Large intestine (tissue), 3 donors: ENCODE measurements around the gene ARFGEF3. TPM values are rescaled to one million over a fixed set of nuclear protein-coding genes. Genes with fewer than 3 reads are reported as not detected.

Source experiments
- DNase-seq, 2 donors: peaks; one replicate each; pipeline versions ENCODE4 v3.0.0 to v3.0.0-alpha.2; 2013
- H3K27ac ChIP-seq: one replicate; pipeline ENCODE4 v1.5.1; 2013; ENCODE audit warnings: low read length
- H3K27me3 ChIP-seq: 2 replicates; pipeline ENCODE4 v1.6.1; 2013; ENCODE audit warnings: low read length; ENCODE audit not compliant: control insufficient read depth, insufficient read depth
- H3K36me3 ChIP-seq: 2 replicates; pipeline ENCODE4 v1.6.1; 2013; ENCODE audit warnings: low read length; ENCODE audit not compliant: control insufficient read depth, insufficient read depth
- H3K4me1 ChIP-seq: one replicate; pipeline ENCODE4 v1.6.1; 2013; ENCODE audit warnings: low read length; ENCODE audit not compliant: control insufficient read depth, insufficient read depth
- H3K4me3 ChIP-seq: one replicate; pipeline ENCODE4 v1.5.1; 2013; ENCODE audit warnings: low read length
- H3K9me3 ChIP-seq: one replicate; pipeline ENCODE4 v1.6.1; 2013; ENCODE audit warnings: mild to moderate bottlenecking, low read depth, low read length, moderate library complexity; ENCODE audit not compliant: control insufficient read depth
- WGBS: methylation state at CpG from one replicate; pipeline ENCODE4 v1.1.5; 2013; ENCODE audit warnings: low lambda C conversion rate; ENCODE audit not compliant: insufficient coverage; 5-methylcytosine and 5-hydroxymethylcytosine counted together
- polyA plus RNA-seq: library from polyadenylated mRNA; unstranded; fragments of 120-200 nt; gene quantifications from one replicate; pipeline ENCODE4 v1.2.1, GENCODE V29; 2013

Gene ARFGEF3
- polyA plus RNA-seq, 1 donor: 7.3 TPM

DNA sequence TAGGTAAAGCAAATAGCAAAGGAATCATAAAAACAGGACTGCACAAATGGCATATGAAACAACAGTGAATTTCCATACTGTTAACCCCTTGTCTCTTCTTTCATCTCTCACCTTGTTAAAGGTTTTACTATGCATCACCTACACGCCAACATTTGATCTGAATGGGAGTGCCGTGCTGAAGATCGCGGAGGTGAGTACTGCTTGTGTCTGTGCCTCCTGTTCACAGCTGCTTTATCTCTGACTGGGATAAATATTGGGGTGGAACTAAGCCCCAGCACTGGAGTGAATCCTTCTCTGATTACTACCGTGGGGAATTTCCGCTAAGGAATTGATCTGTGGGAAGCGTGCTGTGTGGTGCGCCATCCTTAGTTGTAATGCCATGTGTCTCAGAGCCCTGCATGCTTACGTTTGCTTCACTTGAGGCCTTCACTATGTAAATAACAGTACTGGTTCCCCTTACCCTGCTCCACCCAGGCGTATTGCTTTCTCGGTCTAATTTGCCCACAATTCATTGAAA, 68.0 kb downstream of the ARFGEF3 start:
- Histone ChIP-seq H3K9me3 (no peaks in the 10 kb centered on the region), H3K36me3 (no peaks in the 10 kb centered on the region), H3K4me3 (no peak overlapping the region), H3K4me1 (peaks cover 20% of the 10 kb centered on the region), H3K27ac (no peak overlapping the region), H3K27me3 (no peaks in the 10 kb centered on the region)
- WGBS: 83% methylated on average over 5 of the region's 11 CpGs
- DNase-seq: no peak

DNA sequence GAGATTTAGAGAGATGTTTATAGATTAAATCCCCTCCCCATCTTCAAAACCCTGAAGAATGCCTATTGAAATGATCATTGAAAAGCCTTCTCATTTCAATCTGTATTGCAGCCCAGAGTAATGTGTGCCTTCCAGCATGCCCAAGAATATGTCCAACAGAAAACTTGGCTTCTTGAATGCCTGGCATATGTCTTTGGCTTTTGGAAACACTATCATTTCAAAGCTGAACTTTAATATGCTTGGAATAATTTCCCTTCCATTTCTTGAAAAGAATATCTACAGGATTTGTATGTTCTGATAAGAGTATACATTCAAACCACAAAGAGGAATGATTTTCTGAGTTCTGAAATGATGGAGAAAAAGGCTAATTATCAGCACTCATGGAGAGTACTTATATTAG, 68.5 kb downstream of the ARFGEF3 start:
- Histone ChIP-seq H3K36me3 (no peaks in the 10 kb centered on the region), H3K9me3 (no peaks in the 10 kb centered on the region), H3K27me3 (no peaks in the 10 kb centered on the region), H3K27ac (no peak overlapping the region), H3K4me3 (no peak overlapping the region), H3K4me1 (peaks cover 20% of the 10 kb centered on the region)
- DNase-seq: no peak

DNA sequence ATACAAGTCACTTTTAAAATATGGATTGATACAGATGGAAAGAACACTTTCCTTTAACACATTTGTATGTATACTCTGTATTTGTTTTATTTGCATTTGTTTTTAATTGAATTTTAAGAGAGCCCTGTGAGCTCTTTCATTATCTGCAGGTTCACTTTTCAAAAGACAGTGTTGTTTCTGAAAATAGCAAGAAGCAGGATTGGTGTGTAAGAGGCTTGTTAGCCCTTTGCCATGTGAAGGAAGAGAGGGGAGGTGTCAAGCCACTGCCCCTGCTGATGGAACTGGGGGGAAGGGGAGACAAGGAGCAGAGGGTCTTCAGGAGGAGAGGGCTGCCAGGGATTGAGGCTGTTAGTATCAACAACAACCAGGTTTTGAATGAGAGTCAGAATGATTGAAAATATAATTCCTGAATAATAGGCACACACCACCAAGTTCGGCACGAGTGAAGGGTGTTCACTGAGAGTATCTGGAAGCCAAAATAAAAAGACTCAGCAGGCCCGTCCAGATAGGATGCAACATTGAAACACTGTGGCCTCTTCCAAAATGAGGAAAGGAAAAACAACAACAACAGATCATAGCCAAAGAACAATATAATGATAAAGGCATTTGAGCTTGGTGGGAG, 69.1 kb downstream of the ARFGEF3 start:
- Histone ChIP-seq H3K4me1 (peaks cover 20% of the 10 kb centered on the region), H3K36me3 (no peaks in the 10 kb centered on the region), H3K27ac (peak overlapping the region; percentile 49), H3K27me3 (no peaks in the 10 kb centered on the region), H3K9me3 (no peaks in the 10 kb centered on the region), H3K4me3 (no peak overlapping the region)
- no peak for DNase-seq
- 100% methylated on average over 1 of the region's 3 CpGs for WGBS

DNA sequence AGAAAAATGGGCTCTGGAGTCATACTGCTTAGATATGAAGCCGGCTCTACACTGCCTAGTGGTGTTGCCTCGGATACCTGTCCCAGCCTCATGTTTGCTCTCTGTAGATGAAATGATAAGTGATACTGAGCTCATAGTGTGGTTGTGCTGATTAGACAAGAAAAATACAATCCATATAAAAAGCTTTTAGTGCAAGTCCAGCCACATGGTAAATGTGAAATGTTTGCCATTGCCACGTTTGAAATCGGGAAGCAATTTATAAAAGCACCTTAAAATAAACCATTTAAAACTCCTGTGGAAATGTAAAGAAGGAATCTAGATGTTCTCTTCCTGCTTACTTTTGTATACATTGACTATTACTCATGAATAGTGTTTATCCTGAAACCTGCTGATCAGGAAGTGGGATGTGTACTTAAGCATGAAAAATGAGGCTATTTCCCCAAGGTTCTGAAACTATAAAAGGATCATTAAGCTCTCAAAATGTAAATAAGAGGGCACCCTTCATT, 69.7 kb downstream of the ARFGEF3 start:
- peak; percentile 40 to 63 for DNase-seq
- no peaks in the 10 kb centered on the region for H3K36me3 ChIP-seq
- no peaks in the 10 kb centered on the region for H3K27me3 ChIP-seq
- no peak overlapping the region for H3K4me3 ChIP-seq
- peak overlapping the region; percentile 49 for H3K27ac ChIP-seq
- WGBS: 0% methylated on average over 2 of the region's 4 CpGs
- H3K4me1 ChIP-seq: peaks cover 15% of the 10 kb centered on the region
- H3K9me3 ChIP-seq: no peaks in the 10 kb centered on the region

DNA sequence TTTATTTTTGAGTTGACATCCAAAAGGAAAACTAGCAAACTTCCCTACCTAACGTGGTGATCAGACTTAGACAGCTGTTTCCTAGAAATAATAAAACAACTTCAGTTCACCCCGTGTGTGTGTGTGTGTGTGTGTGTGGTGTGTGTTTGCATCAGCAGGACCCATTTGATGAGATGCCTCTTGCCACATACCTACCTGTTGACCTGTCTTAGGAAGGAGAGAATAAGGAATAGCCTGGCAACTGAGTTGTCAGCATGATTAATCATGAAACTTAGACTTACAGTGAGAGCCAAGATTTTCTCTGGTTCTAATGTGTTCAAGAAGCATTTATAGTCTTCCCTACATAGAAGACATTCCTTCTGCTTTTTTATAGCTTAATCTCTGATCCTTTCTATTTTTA, 72.6 kb downstream of the ARFGEF3 start:
- WGBS: no CpG with 5 or more reads among the region's 2 CpGs

DNA sequence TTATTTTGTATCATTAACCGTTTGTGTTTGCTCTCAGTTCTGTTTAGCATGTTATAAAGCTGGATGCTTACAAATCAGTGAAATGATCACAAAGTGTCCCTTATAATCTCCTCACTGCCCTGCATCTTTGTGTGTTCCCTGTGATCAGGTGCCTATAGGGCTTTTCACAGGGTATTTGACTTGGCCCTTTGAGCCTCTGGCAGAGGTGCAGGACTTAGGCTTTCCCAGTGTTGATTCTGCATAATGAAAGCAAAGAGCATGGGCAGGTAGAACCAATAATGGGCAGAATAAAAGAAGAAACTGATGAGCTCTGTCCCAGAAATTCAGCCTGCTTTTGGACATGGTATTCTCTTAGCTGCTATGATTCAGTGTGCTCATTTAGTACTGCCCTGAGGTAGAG, 73.5 kb downstream of the ARFGEF3 start:
- no peaks in the 10 kb centered on the region for H3K27me3 ChIP-seq
- no peaks in the 10 kb centered on the region for H3K9me3 ChIP-seq
- no peak for DNase-seq
- H3K36me3 ChIP-seq: no peaks in the 10 kb centered on the region
- WGBS: no CpG with 5 or more reads among the region's 1 CpG
- peaks cover 7% of the 10 kb centered on the region for H3K4me1 ChIP-seq
- H3K27ac ChIP-seq: no peak overlapping the region
- no peak overlapping the region for H3K4me3 ChIP-seq

More for the DNA sequence above, 72.6 kb downstream of the ARFGEF3 start:
- peaks cover 7% of the 10 kb centered on the region for H3K4me1 ChIP-seq
- DNase-seq: no peak
- no peak overlapping the region for H3K27ac ChIP-seq
- no peak overlapping the region for H3K4me3 ChIP-seq
- no peaks in the 10 kb centered on the region for H3K27me3 ChIP-seq
- H3K36me3 ChIP-seq: no peaks in the 10 kb centered on the region
- H3K9me3 ChIP-seq: no peaks in the 10 kb centered on the region

DNA sequence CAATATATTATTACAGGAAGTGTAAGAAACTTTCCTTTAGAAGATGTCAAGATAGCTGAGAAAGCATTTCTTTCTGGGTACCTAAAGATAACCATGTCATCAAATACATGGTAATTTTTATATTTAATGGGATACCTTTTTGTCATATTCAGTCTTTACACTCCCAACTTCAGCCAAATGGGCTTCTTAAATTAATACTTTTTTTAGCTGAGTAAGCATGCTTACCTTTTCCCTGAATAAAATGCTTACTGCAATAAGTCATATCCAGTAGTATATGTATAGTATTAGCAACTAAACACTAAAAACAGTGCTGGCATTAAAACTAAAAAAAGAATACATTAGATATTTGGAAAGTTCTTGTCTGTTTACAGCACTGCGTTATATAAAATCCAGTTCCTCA, 74.0 kb downstream of the ARFGEF3 start:
- Histone ChIP-seq H3K4me3 (no peak overlapping the region), H3K4me1 (peaks cover 6% of the 10 kb centered on the region), H3K27ac (no peak overlapping the region), H3K27me3 (no peaks in the 10 kb centered on the region), H3K36me3 (no peaks in the 10 kb centered on the region), H3K9me3 (no peaks in the 10 kb centered on the region)
- WGBS: no CpG with 5 or more reads among the region's 1 CpG
- no peak for DNase-seq

DNA sequence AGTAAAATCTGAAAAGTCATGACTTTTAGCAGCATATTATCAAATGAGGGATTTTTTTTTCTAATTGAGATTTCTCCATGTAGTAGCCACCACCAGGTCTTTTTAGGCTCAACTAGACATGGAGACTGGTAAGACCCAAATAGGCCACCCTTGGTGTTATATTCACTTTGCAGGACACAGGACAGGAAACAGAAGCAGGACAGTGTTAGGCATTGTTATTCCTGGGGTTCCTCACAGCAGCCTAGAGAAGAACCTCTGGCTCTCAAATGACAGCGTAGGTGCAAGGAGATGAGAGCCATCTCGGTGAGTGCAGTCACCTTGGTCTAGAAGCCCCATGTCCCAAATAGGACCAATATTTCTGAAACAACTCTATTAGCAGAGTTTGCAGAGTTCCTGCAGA, 75.7 kb downstream of the ARFGEF3 start:
- H3K4me3 ChIP-seq: no peak overlapping the region
- DNase-seq: no peak
- H3K4me1 ChIP-seq: peaks cover under 1% of the 10 kb centered on the region
- no peaks in the 10 kb centered on the region for H3K27me3 ChIP-seq
- no peak overlapping the region for H3K27ac ChIP-seq
- no CpG with 5 or more reads among the region's 2 CpGs for WGBS
- no peaks in the 10 kb centered on the region for H3K36me3 ChIP-seq
- no peaks in the 10 kb centered on the region for H3K9me3 ChIP-seq

DNA sequence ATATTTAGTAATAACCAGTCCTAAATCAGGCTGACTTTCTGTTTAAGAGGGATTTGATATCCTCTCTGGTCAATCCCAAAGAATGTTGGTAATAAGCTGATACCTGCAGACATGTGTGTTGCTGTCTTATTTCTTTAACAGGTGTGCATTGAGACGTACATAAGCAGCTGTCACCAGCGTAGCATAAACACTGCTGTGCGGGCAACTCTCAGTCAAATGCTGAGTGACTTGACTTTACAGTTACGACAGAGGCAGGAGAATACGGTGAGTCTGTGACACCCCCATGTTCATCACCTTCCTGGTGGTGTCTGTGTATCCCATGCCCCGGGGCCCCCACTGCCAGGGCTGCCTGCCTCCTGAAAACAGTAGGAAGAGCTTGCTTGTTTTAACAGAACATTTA, 76.6 kb downstream of the ARFGEF3 start:
- Histone ChIP-seq H3K27ac (no peak overlapping the region), H3K27me3 (no peaks in the 10 kb centered on the region), H3K9me3 (no peaks in the 10 kb centered on the region), H3K36me3 (no peaks in the 10 kb centered on the region), H3K4me3 (no peak overlapping the region), H3K4me1 (no peaks in the 10 kb centered on the region)
- DNase-seq: no peak
- no CpG with 5 or more reads among the region's 6 CpGs for WGBS

DNA sequence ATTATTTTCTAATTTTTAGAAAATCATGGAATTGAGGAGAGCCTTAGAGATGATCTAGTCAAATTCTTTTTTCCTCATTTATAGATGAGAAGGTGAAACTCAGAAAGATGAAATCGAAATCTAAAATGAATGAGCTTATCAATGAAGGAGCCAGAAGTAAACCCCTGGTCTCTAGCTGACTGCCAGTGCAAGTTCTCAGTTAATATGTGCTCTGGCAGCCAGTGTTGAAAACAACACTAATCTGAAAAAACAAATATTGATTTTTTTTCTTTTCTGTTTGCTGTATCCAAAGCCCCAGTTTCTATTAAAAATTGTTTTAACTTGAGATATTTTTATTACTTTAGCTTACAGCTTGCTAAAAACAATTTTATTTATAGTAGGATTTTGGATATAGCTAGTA, 78.0 kb downstream of the ARFGEF3 start:
- no peaks in the 10 kb centered on the region for H3K36me3 ChIP-seq
- H3K27ac ChIP-seq: no peak overlapping the region
- H3K9me3 ChIP-seq: no peaks in the 10 kb centered on the region
- H3K27me3 ChIP-seq: no peaks in the 10 kb centered on the region
- no peak for DNase-seq
- WGBS: 100% methylated on average over 1 of the region's 1 CpG
- no peaks in the 10 kb centered on the region for H3K4me1 ChIP-seq
- no peak overlapping the region for H3K4me3 ChIP-seq
